ENCODE data around the gene SPATS2L.

Gene SPATS2L

DNA sequence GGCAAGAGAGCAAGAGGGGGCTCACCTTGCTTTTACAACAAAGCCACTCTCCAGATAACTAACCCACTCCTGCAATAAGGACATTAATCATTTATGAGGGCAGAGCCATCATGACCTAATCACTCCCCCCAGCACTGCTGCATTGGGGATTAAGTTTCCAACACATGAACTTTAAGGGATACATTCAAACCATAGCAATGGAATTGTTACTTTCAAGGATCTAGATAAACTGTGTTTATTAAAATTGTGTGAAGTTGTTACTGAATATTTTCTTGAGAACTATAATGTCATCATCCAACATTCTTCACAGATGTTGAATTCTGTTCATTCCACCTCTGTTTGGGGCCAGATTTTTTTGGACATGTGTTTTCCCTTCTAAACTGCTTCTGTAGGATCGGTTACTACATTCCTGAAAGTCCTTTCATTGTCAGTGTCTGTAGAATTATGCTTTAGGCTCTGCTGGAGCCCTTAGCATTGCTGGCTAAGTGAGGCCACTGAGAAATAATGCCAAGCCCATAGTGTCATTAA is 50.4 kb downstream of the SPATS2L start:
- TF ChIP-seq, protein P1, sequence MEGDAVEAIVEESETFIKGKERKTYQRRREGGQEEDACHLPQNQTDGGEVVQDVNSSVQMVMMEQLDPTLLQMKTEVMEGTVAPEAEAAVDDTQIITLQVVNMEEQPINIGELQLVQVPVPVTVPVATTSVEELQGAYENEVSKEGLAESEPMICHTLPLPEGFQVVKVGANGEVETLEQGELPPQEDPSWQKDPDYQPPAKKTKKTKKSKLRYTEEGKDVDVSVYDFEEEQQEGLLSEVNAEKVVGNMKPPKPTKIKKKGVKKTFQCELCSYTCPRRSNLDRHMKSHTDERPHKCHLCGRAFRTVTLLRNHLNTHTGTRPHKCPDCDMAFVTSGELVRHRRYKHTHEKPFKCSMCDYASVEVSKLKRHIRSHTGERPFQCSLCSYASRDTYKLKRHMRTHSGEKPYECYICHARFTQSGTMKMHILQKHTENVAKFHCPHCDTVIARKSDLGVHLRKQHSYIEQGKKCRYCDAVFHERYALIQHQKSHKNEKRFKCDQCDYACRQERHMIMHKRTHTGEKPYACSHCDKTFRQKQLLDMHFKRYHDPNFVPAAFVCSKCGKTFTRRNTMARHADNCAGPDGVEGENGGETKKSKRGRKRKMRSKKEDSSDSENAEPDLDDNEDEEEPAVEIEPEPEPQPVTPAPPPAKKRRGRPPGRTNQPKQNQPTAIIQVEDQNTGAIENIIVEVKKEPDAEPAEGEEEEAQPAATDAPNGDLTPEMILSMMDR (IDR thresholded peaks at IDR 0.05; ENCODE audit: control insufficient read depth, extremely low read depth, insufficient read depth): no peak
- no peak overlapping the region for H3K4me3 ChIP-seq (ENCODE audit: low read depth, low read length)
- no peak for DNase-seq (ENCODE audit: low read depth)

DNA sequence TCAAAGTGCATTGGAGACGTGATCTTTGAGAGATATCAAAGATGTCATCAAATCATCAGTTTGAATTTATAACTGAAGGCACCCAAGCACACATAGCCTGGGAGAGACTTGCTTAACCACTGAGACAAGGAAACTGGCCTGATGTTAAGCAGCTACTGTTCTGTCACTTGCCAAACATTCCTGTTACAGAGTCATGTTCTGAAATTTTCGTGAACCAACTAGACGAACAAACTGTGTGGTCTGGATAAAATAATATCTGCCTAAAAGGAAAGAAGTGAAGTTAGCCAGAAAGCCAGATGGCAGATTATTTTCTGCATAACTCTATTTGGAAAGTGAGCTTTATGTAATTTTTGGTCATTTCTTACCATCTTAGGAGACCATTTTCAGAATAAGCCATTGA is 51.4 kb downstream of the SPATS2L start:
- DNase-seq (ENCODE audit: low read depth): no peak
- TF ChIP-seq, protein P1 (IDR thresholded peaks at IDR 0.05; ENCODE audit: control insufficient read depth, extremely low read depth, insufficient read depth): no peak
- no peak overlapping the region for H3K4me3 ChIP-seq (ENCODE audit: low read depth, low read length)

DNA sequence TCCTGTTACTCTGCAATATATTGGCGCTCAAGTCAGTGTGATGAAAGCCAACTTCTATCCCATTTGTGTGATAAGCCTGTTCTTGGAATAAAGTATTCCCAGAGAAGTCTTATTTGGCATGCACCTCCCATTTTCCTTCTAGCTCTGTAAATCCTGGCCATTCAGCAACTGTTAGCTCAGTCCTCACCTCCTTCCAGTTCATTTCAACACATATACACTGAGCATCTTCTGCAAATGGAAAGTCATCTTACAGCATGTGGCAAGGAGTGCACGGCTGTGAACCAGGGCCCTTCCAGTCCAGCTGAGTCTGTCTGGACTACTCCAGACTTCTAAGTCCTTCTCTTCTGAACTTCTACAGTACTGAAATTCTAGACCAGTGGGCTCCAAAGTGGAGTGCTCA is 53.1 kb downstream of the SPATS2L start:
- TF ChIP-seq, protein P1 (IDR thresholded peaks at IDR 0.05; ENCODE audit: control insufficient read depth, extremely low read depth, insufficient read depth): no peak
- DNase-seq (ENCODE audit: low read depth): no peak
- H3K4me3 ChIP-seq (ENCODE audit: low read depth, low read length): no peak overlapping the region

DNA sequence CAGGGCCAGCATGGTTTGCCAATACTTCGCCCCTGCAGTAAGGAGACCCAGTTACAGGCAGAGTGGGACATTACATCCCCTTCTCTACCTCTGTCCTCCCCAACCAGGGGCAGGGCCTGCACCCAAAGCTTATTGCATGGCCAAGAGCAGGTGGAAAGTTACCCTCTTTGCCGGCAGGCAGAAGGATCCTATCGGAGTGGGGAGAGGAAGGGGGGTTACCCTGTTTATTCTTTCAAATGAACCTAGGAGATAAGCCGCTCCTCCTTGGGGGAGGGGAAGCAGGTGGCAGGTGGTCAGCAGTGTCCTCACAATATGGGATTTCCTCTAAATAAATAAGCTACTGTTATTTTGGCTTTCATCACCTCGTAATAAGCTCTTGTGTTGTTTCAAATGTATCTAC is 53.9 kb downstream of the SPATS2L start:
- no peak overlapping the region for H3K4me3 ChIP-seq (ENCODE audit: low read depth, low read length)
- DNase-seq (ENCODE audit: low read depth): no peak
- TF ChIP-seq, protein P1 (IDR thresholded peaks at IDR 0.05; ENCODE audit: control insufficient read depth, extremely low read depth, insufficient read depth): no peak

DNA sequence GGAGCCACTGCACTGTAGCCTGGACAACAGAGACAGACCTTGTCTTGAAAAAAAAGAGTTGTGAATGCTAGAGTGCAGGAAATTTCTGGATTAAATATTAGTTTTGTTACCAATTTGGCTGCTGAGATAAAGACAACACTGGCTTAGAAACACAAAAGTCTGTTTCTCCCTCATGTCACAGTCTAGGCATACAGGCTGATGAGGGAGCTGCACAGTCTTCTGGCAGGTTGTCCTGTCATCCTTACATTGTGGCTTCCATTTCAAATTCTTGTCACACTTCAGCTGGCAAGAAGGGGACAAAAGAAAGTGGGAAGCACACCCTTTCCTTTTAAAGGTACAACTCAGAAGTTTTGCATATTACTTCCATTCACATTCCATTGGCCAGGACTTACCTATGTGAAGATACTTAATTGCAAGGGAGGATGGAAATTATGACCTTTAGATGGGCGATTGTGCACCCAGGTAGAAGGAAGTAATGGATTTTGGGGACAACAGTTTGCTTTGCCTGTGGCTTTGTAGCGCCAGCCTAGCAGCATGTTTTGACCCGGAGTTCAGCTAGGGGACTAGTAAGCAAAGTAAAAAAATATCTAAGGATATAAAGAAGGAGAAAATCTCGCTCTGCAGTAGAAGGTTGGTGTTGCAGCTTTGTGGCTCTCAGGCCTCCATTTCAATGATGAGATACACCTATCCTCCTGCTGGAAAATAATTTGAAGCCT is 55.9 kb downstream of the SPATS2L start:
- no peak for DNase-seq (ENCODE audit: low read depth)
- TF ChIP-seq, protein P1 (IDR thresholded peaks at IDR 0.05; ENCODE audit: control insufficient read depth, extremely low read depth, insufficient read depth): no peak
- H3K4me3 ChIP-seq (ENCODE audit: low read depth, low read length): no peak overlapping the region

DNA sequence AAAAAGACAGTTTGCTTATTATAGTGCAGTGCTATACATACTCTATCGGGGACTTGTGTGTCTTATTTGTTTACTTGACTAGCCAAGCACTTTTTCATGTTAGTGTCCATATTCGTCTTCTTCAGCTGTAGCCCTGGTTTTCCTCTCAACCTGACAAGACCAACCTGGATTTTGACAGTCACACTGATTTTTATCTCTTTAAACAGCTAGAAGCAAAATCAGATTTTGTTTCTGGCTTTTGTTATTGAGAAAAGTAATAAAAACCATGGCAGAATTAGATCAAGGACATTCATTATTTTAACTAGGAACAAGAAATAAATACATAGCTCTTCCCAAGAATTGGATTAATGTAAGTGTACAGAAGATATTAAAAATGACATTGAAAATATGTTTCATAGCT is 56.8 kb downstream of the SPATS2L start:
- no peak overlapping the region for H3K4me3 ChIP-seq (ENCODE audit: low read depth, low read length)
- no peak for DNase-seq (ENCODE audit: low read depth)
- TF ChIP-seq, protein P1 (IDR thresholded peaks at IDR 0.05; ENCODE audit: control insufficient read depth, extremely low read depth, insufficient read depth): no peak

DNA sequence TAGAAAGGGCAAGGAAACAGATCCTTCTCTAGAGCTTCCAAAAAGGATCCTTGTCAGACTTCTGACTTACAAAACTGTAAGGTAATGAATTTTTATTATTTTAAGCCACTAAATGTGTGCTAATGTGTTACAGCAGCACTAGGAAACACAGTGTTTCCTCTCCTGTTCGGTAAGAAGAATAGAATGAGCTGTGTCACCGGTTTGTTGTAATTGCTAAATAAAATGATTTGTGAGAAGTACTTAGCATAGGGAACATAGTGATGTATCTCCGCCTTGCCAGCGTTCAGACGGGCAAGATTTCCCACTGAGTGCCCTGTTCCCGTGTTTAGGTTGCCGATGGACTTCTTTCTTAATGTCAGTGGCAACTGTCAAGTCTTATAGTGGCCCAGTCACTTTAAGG is 57.6 kb downstream of the SPATS2L start:
- H3K4me3 ChIP-seq (ENCODE audit: low read depth, low read length): no peak overlapping the region
- TF ChIP-seq, protein P1 (IDR thresholded peaks at IDR 0.05; ENCODE audit: control insufficient read depth, extremely low read depth, insufficient read depth): no peak

More for the DNA sequence above, 57.6 kb downstream of the SPATS2L start:
- DNase-seq (ENCODE audit: low read depth): no peak

Measured in LNCaP clone FGC (cell line).